H9 (cell line): ENCODE results near the gene DOK6. TPM values are rescaled to one million over a fixed set of nuclear protein-coding genes. Genes with fewer than 3 reads are reported as not detected.
A peak's percentile ranks its signal among the peaks of the same experiment; 100 is the strongest.

Experiments
- DNase-seq: peaks from one replicate; pipeline ENCODE4 v3.0.0-alpha.2; 2017
- H2AFZ ChIP-seq: one replicate; pipeline ENCODE4 v1.6.1; 2013; ENCODE audit warnings: mild to moderate bottlenecking, low read length, control low read depth, moderate library complexity
- H2AK5ac ChIP-seq: 2 replicates; pipeline ENCODE4 v1.6.1; 2013; ENCODE audit warnings: low read length, control low read depth, mixed read lengths; ENCODE audit not compliant: insufficient read length
- H2BK120ac ChIP-seq: one replicate; pipeline ENCODE4 v1.6.1; 2013; ENCODE audit warnings: low read depth, mild to moderate bottlenecking, low read length, control low read depth, inconsistent platforms; ENCODE audit not compliant: poor library complexity, severe bottlenecking
- H2BK12ac ChIP-seq: 2 replicates; pipeline ENCODE4 v1.6.1; 2013; ENCODE audit warnings: low read length, control low read depth, mixed read lengths, low read depth; ENCODE audit not compliant: insufficient read length
- H2BK15ac ChIP-seq: 2 replicates; pipeline ENCODE4 v1.6.1; 2013; ENCODE audit warnings: low read depth, low read length, control low read depth
- H2BK20ac ChIP-seq: one replicate; pipeline ENCODE4 v1.6.1; 2013; ENCODE audit warnings: low read depth, mild to moderate bottlenecking, low read length, control low read depth, inconsistent platforms; ENCODE audit not compliant: poor library complexity, severe bottlenecking
- H2BK5ac ChIP-seq: 2 replicates; pipeline ENCODE4 v1.6.1; 2013; ENCODE audit warnings: low read length, control low read depth, mixed read lengths; ENCODE audit not compliant: insufficient read length
- H3K14ac ChIP-seq: 2 replicates; pipeline ENCODE4 v1.6.1; 2013; ENCODE audit warnings: low read length, control low read depth; ENCODE audit not compliant: insufficient read depth
- H3K18ac ChIP-seq: 2 replicates; pipeline ENCODE4 v1.6.1; 2013; ENCODE audit warnings: low read depth, mild to moderate bottlenecking, mixed read lengths, low read length, control low read depth; ENCODE audit not compliant: insufficient read length
- H3K23ac ChIP-seq: 2 replicates; pipeline ENCODE4 v1.6.1; 2013; ENCODE audit warnings: low read length, control low read depth, mixed read lengths, low read depth; ENCODE audit not compliant: insufficient read length
- H3K23me2 ChIP-seq: 2 replicates; pipeline ENCODE4 v1.6.1; 2013; ENCODE audit warnings: low read depth, mild to moderate bottlenecking, mixed read lengths, low read length, control low read depth; ENCODE audit not compliant: insufficient read length, poor library complexity, severe bottlenecking
- H3K27ac ChIP-seq: 2 replicates; pipeline ENCODE4 v1.5.1; 2013; ENCODE audit warnings: low read length, control low read depth, mixed read lengths, low read depth; ENCODE audit not compliant: insufficient read length
- H3K27me3 ChIP-seq: 2 replicates; pipeline ENCODE4 v1.6.1; 2013; ENCODE audit warnings: low read length, control low read depth, inconsistent platforms; ENCODE audit not compliant: insufficient read depth
- H3K4ac ChIP-seq: 2 replicates; pipeline ENCODE4 v1.6.1; 2013; ENCODE audit warnings: low read depth, mild to moderate bottlenecking, control low read depth, inconsistent platforms, low read length, moderate library complexity
- H3K4me1 ChIP-seq: 2 replicates; pipeline ENCODE4 v1.6.1; 2013; ENCODE audit warnings: low read length, control low read depth, inconsistent platforms; ENCODE audit not compliant: insufficient read depth
- H3K4me2 ChIP-seq: 2 replicates; pipeline ENCODE4 v1.6.1; 2013; ENCODE audit warnings: low read length, control low read depth, mixed read lengths; ENCODE audit not compliant: insufficient read length, insufficient read depth
- H3K56ac ChIP-seq: 2 replicates; pipeline ENCODE4 v1.6.1; 2013; ENCODE audit warnings: low read depth, mild to moderate bottlenecking, mixed read lengths, low read length, control low read depth; ENCODE audit not compliant: insufficient read length
- H3K79me1 ChIP-seq: 2 replicates; pipeline ENCODE4 v1.6.1; 2013; ENCODE audit warnings: low read depth, mild to moderate bottlenecking, moderate library complexity, low read length, control low read depth, inconsistent platforms; ENCODE audit not compliant: insufficient read depth, poor library complexity, severe bottlenecking
- H3K79me2 ChIP-seq: 2 replicates; pipeline ENCODE4 v1.6.1; 2013; ENCODE audit warnings: low read length, control low read depth, inconsistent platforms; ENCODE audit not compliant: insufficient read depth
- H3K9ac ChIP-seq: 2 replicates; pipeline ENCODE4 v1.6.1; 2013; ENCODE audit warnings: low read length, control low read depth, mixed read lengths; ENCODE audit not compliant: insufficient read length; ENCODE audit errors: extremely low read depth
- H3K9me3 ChIP-seq: one replicate; pipeline ENCODE4 v1.6.1; 2013; ENCODE audit warnings: low read depth, low read length, inconsistent platforms; ENCODE audit not compliant: control insufficient read depth
- H3T11ph ChIP-seq: one replicate; pipeline ENCODE4 v1.6.1; 2013; ENCODE audit warnings: mild to moderate bottlenecking, low read length, control low read depth, inconsistent platforms
- H4K20me1 ChIP-seq: one replicate; pipeline ENCODE4 v1.6.1; 2013; ENCODE audit not compliant: control insufficient read depth, insufficient read length, insufficient read depth
- H4K5ac ChIP-seq: 2 replicates; pipeline ENCODE4 v1.6.1; 2013; ENCODE audit warnings: low read depth, mild to moderate bottlenecking, mixed read lengths, low read length, control low read depth; ENCODE audit not compliant: insufficient read length
- H4K8ac ChIP-seq: replicated peaks from 2 replicates; pipeline ENCODE4 v1.6.1; 2013; ENCODE audit warnings: low read length, control low read depth, mixed read lengths, low read depth; ENCODE audit not compliant: insufficient read length
- H4K91ac ChIP-seq: 2 replicates; pipeline ENCODE4 v1.6.1; 2013; ENCODE audit warnings: low read depth, mild to moderate bottlenecking, moderate library complexity, mixed read lengths, low read length, control low read depth; ENCODE audit not compliant: insufficient read length
- H3K27ac Mint-ChIP-seq, 3 experiments: 2 replicates in 2 of 3; 3 replicates in 1 of 3; pipeline ENCODE4 v1.8.0; 2020 to 2021; ENCODE audit warnings: mixed read lengths in 3 of 3, mild to moderate bottlenecking in 1 of 3, moderate library complexity in 1 of 3
- H3K27me3 Mint-ChIP-seq: 2 replicates; pipeline ENCODE4 v1.8.0; 2021; ENCODE audit warnings: low read depth, mild to moderate bottlenecking, moderate library complexity, mixed read lengths
- H3K36me3 Mint-ChIP-seq, 3 experiments: 2 replicates in 2 of 3; 3 replicates in 1 of 3; pipeline ENCODE4 v1.8.0; 2020 to 2021; ENCODE audit warnings: low read depth in 3 of 3, mixed read lengths in 3 of 3; ENCODE audit not compliant: insufficient read depth in 1 of 3
- H3K4me1 Mint-ChIP-seq, 2 experiments: 2 replicates each; pipeline ENCODE4 v1.8.0; 2020; ENCODE audit warnings: mixed read lengths in 2 of 2
- H3K4me3 Mint-ChIP-seq, 2 experiments: 2 replicates in 1 of 2; 3 replicates in 1 of 2; pipeline ENCODE4 v1.8.0; 2020 to 2021; ENCODE audit warnings: mild to moderate bottlenecking in 2 of 2, mixed read lengths in 2 of 2, moderate library complexity in 1 of 2
- H3K9me3 Mint-ChIP-seq, 2 experiments: 2 replicates in 1 of 2; 3 replicates in 1 of 2; pipeline ENCODE4 v1.8.0; 2020; ENCODE audit warnings: mild to moderate bottlenecking in 2 of 2, mixed read lengths in 2 of 2, moderate library complexity in 1 of 2
- CTCF ChIP-seq: fragments of 200-600 bp; sonication (generic); conservative IDR thresholded peaks from 3 replicates; pipeline ENCODE4 v1.8.0; 2021; ENCODE audit warnings: antibody characterized with exemption, mild to moderate bottlenecking
- WGBS: extraction: QIAGEN DNeasy Blood & Tissue Kit; methylation state at CpG from one replicate; pipeline ENCODE4 v1.1.7; 2013; ENCODE audit warnings: missing lambda C conversion rate, low lambda C conversion rate, mixed read lengths; ENCODE audit not compliant: insufficient read length; ENCODE audit errors: extremely low coverage; 5-methylcytosine and 5-hydroxymethylcytosine counted together
- total RNA-seq: library from RNA; stranded (reverse); gene quantifications from 2 replicates; pipeline ENCODE4 v1.2.1, GENCODE V29; 2021

The DOK6 gene
- total RNA-seq, 1 experiment from 2014 or later = 0.20 TPM

GRCh38 chr18:69674292-69674877 lies 273.7 kb downstream of the DOK6 start:
- Histone ChIP-seq H2BK20ac (no peak overlapping the region), H4K20me1 (no peaks in the 10 kb centered on the region), H3K79me1 (no peaks in the 10 kb centered on the region), H2BK12ac (no peak overlapping the region), H3K27me3 (no peaks in the 10 kb centered on the region), H2AK5ac (no peak overlapping the region), H3K23me2 (no peaks in the 10 kb centered on the region), H3K9ac (no peak overlapping the region), H3K9me3 (no peaks in the 10 kb centered on the region), H3K18ac (no peak overlapping the region), H3K56ac (no peak overlapping the region), H3K4me1 (peaks cover 5% of the 10 kb centered on the region; the same call in 1 of the 2 replicates), H2AFZ (no peak overlapping the region), H3K4ac (no peak overlapping the region), H3T11ph (no peak overlapping the region), H4K5ac (no peak overlapping the region), H2BK15ac (no peak overlapping the region), H2BK5ac (no peak overlapping the region), H3K14ac (no peak overlapping the region), H4K8ac (no peak overlapping the region), H4K91ac (no peak overlapping the region), H3K79me2 (no peaks in the 10 kb centered on the region), H3K27ac (no peak overlapping the region), H2BK120ac (no peak overlapping the region), H3K4me2 (no peak overlapping the region), H3K23ac (no peak overlapping the region)
- no peak for DNase-seq
- peak overlapping the region in 1 of 3 experiments; percentile 56; a peak in 2 of 7 replicates for H3K27ac Mint-ChIP-seq
- H3K36me3 Mint-ChIP-seq = no peaks in the 10 kb centered on the region
- 100% methylated on average over 2 of the region's 2 CpGs for WGBS
- H3K9me3 Mint-ChIP-seq = no peaks in the 10 kb centered on the region
- H3K4me1 Mint-ChIP-seq = peaks cover 4 to 9% of the 10 kb centered on the region in 2 experiments; a peak in 3 of 4 replicates
- no peak for TF ChIP-seq CTCF
- H3K27me3 Mint-ChIP-seq = no peaks in the 10 kb centered on the region
- no peak overlapping the region for H3K4me3 Mint-ChIP-seq
